GM15510 (cell line): Measurements from ENCODE around the gene ABCC1.

Experiments
- POLR2A ChIP-seq: IDR thresholded peaks from 3 replicates; pipeline ENCODE4 v1.6.1; 2011; ENCODE audit warnings: borderline replicate concordance; ENCODE audit not compliant: insufficient read length; ENCODE audit errors: extremely low read depth

The ABCC1 gene

DNA sequence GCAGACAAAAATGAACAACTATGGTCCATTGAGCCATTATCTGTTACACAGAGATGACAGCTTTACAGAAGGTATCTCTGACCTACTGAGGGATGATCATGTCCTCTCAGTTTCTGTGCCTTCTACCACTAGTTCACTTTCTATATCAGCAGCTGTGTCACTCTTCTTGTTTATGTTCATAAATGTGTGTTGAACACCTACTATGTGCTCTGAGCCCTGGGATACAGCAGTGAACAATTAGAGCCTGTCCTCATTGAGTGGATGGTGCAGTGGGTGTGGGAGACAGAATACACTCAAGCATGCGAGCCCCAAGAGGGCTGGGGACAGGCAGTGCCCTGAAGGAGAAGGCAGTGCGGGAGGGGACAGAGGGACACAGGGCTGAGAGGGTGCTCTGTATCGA, 181.8 kb downstream of the ABCC1 start:
- no peak for TF ChIP-seq POLR2A

DNA sequence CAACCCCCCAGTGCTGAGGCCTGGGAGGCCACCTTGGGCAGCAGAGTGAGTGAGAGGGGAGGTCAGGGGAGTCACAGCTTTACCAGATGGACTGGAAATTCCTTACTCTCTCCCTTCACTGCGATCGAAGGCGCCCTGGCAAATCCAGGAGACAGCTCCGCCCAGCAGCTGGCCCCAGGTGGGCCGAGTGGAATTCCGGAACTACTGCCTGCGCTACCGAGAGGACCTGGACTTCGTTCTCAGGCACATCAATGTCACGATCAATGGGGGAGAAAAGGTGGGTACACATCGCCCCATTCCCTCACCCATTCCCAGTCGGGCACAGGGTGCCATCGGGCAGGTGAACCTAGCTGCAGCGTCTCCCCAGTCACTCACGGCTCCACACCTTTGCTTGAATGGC, 182.2 kb downstream of the ABCC1 start:
- no peak for TF ChIP-seq POLR2A

DNA sequence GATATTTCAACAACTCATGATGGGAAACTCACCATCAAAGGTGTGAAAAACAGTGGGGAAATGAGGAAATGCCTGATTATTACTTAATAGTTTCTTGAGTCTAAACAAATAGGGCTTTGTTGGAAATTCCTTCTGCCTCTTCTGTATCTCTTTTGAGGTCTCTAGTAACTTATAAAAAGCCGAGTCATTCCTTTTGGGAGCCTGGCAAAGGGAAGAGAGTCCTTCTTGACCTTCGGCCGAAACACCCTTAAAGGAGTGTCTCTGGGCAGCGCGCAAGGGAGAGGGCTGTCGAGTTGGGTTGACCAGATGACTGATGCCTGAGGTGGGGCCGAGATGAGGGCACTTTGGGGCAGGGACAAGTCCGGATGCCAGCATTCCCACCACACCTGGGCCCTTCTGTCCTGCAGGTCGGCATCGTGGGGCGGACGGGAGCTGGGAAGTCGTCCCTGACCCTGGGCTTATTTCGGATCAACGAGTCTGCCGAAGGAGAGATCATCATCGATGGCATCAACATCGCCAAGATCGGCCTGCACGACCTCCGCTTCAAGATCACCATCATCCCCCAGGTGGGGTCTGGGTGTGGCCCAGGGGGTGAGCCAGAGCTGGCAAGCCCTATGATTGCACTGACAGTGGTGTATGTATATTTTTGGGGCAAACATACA, 184.7 kb downstream of the ABCC1 start:
- TF ChIP-seq POLR2A, result no peak

DNA sequence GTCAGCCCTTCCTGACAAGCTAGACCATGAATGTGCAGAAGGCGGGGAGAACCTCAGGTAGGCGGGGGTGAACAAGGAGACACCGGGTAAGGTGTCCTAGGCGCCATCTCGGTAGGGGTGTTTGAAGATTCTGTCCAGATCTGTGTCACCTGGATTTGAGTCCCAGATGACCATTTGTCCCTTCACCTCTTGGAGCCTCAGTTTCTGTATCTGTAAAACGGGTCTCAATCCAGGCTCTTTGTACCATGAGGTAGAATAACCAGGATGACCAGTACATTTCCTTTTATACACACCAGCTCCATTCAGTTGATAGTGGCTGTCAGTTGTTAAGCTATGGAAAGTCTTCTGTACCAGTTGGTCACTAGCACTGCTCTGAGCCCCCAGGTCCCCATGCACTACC, 187.2 kb downstream of the ABCC1 start:
- no peak for TF ChIP-seq POLR2A

DNA sequence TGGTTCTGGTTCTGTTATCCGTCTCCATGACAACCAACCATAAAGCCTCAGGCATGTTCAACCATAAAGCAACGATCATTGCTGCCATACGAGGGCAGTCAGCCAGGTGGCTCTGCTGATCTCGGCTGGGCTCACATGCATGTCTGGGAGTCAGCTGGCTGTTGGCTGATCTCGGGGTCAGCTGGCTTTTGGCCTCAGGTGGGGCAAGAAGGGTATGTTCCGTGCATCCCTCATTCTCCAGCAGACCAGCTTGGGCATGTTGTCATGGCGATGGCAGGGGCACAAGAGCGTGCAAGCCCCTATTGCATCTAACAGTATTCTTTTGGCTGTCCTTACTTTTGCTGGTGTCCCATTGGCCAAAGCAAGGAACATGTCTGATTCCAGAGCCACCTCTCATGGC, 187.7 kb downstream of the ABCC1 start:
- TF ChIP-seq POLR2A, result no peak

DNA sequence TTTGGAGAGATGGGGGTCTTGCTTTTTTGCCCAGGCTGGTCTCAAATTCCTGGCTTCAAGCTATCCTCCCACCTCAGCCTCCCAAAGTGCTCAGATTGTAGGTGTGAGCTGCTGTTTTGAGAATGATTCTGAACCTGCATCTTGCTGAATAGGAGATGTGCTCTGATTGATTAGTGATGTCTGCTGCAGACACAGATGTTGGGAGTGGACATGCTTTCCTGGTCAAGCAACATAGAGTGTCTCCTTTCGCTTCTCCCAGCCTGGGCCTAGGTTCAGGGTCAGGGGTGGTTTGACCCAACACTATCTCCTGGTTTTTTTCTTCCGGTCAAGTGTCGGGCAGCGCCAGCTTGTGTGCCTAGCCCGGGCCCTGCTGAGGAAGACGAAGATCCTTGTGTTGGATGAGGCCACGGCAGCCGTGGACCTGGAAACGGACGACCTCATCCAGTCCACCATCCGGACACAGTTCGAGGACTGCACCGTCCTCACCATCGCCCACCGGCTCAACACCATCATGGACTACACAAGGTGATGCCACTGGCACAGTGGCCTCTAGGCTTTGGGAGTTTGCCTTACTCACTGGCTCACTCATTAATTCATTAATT, 188.7 kb downstream of the ABCC1 start:
- no peak for TF ChIP-seq POLR2A

DNA sequence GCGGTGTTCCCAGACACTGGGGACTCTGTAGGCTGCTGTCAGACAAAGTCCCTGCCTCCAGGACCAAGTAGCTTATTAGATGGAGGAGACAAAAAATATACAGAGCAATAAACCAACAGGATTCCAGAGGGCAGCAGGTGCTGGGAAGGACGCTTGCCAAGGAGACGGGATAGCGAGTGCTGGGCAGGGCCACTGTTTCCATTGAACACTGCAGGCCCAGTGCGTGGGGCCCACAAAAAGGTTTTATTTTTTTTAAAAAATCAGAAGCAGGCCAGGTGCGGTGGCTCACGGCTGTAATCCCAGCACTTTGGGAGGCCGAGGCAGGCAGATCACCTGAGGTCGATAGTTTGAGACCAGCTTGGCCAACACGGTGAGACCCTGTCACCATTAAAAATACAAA, 189.6 kb downstream of the ABCC1 start:
- no peak for TF ChIP-seq POLR2A

DNA sequence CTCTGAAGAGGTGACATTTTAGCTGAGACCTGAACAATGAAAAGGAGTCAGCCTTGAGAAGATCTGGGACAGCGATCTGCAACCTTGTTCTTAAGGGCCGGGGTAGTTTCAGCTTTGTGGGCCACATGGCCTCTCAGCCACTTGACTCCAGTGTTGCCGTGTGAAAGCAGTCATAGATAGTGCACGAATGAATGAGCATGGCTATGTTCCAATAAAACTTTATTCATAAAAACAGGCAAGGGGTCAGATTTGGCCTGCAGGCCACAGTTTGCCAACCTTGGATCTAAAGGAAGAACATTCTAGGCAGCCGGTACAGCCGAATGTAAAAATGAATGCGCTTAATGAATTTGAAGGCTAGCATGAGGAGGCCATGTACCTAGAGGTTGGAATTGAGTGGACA, 190.4 kb downstream of the ABCC1 start:
- TF ChIP-seq POLR2A, result no peak

DNA sequence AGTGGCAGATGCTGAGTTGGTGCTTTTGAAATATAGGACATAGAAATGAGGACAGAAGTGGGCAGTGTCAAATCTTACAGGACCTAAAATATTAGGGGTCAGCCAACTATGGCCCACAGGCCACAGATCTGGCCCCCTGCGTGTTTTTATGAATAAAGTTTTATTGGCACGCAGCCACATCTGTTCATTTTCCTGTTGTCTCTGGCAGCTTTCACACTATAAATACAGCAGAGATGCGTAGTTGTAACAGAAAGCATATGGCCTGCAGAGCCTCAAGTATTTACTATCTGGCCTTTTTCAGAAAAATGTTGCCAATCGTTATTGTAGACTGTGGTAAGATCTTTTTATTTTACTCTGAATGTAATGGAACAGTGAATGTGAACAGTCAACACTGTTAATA, 191.1 kb downstream of the ABCC1 start:
- no peak for TF ChIP-seq POLR2A

DNA sequence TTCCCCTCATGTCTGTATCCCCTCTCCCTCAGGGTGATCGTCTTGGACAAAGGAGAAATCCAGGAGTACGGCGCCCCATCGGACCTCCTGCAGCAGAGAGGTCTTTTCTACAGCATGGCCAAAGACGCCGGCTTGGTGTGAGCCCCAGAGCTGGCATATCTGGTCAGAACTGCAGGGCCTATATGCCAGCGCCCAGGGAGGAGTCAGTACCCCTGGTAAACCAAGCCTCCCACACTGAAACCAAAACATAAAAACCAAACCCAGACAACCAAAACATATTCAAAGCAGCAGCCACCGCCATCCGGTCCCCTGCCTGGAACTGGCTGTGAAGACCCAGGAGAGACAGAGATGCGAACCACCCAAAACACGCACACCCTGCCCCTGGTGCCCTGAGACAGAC, 191.7 kb downstream of the ABCC1 start:
- TF ChIP-seq POLR2A, result no peak

DNA sequence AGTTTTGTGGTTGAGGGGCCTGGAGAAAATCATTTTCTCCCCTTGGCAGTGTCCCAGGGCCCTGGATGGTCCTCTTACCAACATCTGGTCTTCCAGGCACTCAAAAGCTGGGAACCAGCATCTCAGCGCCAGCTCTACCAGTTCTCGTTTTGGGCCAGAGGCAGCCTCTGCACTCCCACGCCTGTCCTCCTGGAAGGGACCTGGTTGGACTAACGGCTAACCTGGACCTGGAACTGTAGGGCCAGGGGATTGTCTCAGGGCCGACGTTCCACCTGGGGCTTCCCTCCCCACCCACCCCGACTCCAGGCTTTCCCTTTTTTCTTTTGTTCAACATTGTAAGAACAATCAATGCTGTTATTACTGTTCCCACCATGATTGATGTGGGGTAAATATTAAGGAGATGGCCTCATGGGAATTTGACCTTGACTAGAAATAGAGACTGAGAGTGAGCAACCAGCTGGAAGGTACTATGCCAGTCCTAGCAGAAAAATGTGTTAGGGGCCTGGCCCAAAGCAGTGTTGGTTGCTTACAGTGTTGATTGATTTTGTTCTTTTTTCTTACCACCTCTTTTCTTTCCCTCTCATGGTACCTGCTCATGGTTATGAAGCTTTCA, 192.5 kb downstream of the ABCC1 start:
- no peak for TF ChIP-seq POLR2A

DNA sequence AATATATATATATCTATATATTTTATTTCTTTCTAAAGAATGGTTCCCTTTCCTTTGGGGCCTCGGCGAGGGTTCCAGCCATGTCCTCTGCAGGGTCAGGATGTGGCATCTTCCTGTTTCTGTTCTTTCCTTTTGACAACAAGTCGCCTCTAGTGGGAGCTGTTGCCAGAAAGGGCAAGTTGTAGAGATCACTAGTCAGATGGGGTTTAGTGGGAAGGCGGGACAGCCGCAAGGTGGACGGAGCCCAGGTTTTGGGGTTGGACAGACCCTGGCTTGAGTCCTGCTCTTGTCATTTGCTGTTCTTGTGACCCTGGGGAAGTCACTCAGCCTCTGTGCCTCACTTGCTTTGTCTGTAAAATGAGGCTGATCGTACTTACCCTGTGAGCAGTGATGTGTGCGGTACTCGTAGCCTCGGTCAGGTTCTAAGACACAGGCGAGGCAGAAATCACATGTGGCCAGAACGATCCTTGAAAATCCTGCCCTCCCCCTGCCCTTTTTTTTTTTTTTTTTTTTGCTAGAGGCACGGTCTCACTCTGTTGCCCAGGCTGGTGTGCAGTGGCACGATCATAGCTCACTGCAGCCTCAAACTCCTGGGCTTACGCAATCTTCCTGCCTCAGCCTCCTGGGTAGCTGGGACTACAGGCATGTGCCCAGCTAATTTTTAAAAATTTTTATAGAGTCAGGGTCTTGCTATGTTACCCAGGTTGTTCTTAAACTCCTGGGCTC, 193.8 kb downstream of the ABCC1 start:
- no peak for TF ChIP-seq POLR2A

DNA sequence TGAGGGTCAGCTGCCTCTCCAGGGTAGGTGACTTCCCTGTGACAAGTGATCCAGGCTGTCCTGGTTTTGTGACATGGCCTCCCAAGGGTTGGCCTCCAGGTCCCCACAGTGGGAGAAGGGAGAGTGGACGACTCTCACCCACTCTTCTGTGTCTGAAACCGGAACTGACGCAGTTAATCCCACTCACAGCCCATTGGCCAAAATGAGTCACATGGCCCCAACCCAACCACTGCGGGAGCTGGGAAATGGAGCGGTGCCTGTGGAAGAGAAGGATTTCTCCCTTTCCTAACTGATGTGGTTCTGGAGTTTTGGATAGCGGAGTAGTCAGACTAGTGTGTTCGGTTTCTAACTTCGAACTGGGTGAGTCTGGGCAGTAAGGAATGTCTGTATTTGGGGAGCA, 194.5 kb downstream of the ABCC1 start:
- TF ChIP-seq POLR2A, result no peak

DNA sequence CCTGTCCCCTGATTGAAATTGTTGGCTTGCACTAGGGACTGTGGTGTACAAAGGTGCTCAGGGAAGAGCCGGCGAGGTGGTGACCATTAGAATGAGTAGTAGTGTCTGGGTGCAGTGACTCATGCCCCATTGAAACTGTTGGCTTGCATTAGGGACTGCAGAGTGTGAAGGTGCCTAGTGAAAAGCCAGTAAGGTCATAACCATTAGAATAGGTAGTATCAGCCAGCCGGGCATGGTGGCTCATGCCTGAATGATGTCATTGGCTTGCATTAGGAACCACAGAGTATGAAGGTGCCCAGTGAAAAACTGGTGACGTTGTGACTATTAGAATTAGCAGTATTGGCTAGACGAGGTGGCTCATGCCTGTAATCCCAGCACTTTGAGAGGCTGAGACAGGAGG, 195.0 kb downstream of the ABCC1 start:
- no peak for TF ChIP-seq POLR2A

DNA sequence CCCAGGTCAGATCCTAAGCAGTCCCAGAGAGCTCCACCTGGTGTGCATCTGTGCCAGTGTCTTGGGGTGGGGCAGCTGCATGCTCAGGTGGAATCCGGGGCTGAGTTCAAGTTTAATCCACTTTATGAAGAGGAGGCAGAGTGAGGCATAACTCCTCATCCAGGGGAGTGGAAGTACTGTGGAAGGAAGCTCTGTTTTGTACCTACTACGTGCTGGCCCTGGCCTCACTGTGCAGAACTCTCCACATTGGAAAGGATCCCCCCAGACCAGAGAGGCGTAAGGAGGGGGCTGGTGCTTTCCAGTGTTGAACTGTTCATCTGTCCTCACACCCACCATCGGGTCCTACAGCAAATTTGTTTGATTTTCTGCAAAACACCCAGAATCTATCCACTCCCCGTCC, 195.9 kb downstream of the ABCC1 start:
- no peak for TF ChIP-seq POLR2A

DNA sequence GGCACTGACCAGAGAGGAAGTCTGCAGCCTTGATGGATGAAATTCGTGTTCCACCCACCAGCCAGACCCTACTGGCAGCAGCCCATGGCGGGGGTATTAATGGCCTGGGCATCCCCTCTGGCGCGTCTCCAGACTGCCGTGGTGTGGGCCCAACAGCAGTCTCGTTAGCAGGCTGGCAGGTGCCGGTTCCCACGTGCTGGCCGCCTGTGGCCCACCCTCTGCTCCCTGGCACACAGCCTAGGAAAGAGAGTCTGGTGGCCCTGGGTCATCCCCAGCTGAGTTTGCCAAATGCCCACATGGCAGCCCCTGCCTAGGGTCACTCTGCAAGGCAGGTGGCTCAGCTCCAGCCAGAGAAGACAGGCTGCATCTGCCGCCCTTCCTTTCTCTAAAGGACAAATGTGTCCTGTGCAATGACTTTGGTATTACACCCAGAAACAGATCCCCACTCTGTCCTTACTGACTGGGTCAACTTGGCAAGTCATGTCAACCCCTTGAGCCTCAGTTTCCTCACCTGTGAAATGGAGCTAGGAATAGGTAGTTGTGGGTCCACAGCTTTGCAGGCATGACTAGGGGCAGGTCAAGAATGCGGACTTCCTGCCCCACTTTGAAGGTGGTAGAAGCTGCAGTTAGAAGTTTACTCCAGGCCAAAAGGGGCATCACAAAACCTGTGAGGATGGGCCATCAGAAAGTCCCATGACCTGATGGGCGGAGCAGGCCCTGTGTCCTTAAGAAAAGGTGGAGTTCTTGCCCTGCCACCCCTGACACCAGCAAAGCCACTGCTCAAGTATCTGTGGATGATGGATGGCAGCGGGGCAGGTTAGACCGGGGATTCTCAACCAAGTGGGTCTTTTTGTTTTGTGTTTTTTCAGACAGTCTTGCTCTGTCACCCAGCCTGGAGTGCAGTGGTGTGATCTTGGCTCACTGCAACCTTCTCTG, 197.2 kb downstream of the ABCC1 start:
- no peak for TF ChIP-seq POLR2A
